ENCODE results near the gene PNMA6E. TPM values are rescaled to one million over a fixed set of nuclear protein-coding genes. Genes with fewer than 3 reads are reported as not detected.

PNMA6E gene
- total and polyA plus RNA-seq, 2 donors (not counting 1 experiment from before 2014, with no cell fraction given), result not detected

DNA sequence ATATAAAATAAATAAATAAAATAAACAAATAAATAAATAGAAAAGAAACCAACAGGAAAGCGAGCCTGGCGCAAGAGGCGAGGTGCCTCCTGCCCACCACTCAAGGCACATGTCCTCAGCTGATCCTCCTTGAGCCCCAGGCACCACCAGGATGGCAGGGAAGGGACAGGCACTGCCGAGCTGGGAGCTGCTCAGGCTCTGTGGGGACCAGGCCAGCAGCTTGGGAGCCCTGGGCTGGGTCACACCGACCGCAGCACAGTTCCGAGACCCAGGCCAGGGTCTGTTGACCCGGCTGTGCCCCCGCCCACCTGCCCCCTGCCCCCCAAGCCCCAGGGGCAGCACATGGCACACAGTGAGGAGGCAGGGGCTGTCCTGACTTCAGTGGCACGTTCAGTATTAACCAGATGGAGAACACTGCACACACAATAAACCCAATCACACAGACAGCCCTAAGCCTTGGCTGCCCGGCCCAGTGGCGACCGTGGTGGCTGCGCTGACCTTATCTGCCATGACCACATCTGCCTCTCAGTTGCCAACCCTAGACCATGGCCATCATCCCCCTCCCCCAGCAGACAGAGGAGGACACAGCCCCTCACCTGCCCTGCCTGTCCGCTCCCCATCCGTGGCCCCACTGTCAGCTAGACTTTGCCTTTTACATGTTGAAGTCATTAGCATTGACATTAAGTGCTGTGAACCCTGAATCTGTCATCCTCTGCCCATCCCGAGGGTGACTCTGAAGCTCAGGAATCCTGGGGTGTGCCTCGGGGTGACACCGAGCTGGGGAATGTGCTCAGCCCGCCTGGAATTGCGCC lies 47.6 kb upstream of the PNMA6E start:
- Mint-ChIP-seq H3K27ac (no peak overlapping the region), H3K4me1 (no peaks in the 10 kb centered on the region), H3K4me3 (no peak overlapping the region), H3K27me3 (no peaks in the 10 kb centered on the region), H3K9me3 (ENCODE audit: insufficient read depth) (no peaks in the 10 kb centered on the region)
- no peaks in the 10 kb centered on the region for H4K20me1 ChIP-seq (ENCODE audit: control insufficient read depth, insufficient read depth, low read length, poor library complexity, severe bottlenecking)
- H3K9ac ChIP-seq (ENCODE audit: low read length), result no peak overlapping the region
- ATAC-seq (ENCODE audit: low read depth) (no peak), DNase-seq (no peak)
- H3K4me1 ChIP-seq (ENCODE audit: control insufficient read depth in 2 of 2, insufficient read depth in 2 of 2, low read length in 2 of 2), result no peaks in the 10 kb centered on the region
- no peak overlapping the region for H3K27ac ChIP-seq (ENCODE audit: low read length in 2 of 2)
- no peak overlapping the region for H2AFZ ChIP-seq (ENCODE audit: insufficient read depth, low read depth, low read length, poor library complexity, severe bottlenecking)
- no peak for TF ChIP-seq EZH2 (IDR thresholded peaks at IDR 0.05; ENCODE audit: borderline replicate concordance, insufficient read depth, low read depth, low read length, poor library complexity, severe bottlenecking)
- TF ChIP-seq, protein P1, sequence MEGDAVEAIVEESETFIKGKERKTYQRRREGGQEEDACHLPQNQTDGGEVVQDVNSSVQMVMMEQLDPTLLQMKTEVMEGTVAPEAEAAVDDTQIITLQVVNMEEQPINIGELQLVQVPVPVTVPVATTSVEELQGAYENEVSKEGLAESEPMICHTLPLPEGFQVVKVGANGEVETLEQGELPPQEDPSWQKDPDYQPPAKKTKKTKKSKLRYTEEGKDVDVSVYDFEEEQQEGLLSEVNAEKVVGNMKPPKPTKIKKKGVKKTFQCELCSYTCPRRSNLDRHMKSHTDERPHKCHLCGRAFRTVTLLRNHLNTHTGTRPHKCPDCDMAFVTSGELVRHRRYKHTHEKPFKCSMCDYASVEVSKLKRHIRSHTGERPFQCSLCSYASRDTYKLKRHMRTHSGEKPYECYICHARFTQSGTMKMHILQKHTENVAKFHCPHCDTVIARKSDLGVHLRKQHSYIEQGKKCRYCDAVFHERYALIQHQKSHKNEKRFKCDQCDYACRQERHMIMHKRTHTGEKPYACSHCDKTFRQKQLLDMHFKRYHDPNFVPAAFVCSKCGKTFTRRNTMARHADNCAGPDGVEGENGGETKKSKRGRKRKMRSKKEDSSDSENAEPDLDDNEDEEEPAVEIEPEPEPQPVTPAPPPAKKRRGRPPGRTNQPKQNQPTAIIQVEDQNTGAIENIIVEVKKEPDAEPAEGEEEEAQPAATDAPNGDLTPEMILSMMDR (IDR thresholded peaks at IDR 0.05), result no peak
- H3K36me3 ChIP-seq (replicated peaks in 1 of 2; ENCODE audit: control extremely low read depth in 1 of 2, control insufficient read depth in 1 of 2, extremely low read depth in 1 of 2, insufficient read depth in 2 of 2, low read length in 1 of 2), result peaks cover 0 to 3% of the 10 kb centered on the region in 2 experiments
- no peak overlapping the region for H3K4me2 ChIP-seq (replicated peaks; ENCODE audit: low read depth, low read length, poor library complexity, severe bottlenecking)
- H3K9me3 ChIP-seq (ENCODE audit: control extremely low read depth in 1 of 3, control insufficient read depth in 2 of 3, insufficient read depth in 1 of 3, low read length in 2 of 3), result no peaks in the 10 kb centered on the region
- ChIA-PET CTCF (no interaction called here), POLR2A (no interaction called here)
- H3K27me3 ChIP-seq (replicated peaks in 1 of 4; ENCODE audit: control extremely low read depth in 1 of 4, control insufficient read depth in 3 of 4, insufficient read depth in 4 of 4, low read length in 3 of 4), result no peaks in the 10 kb centered on the region
- intact Hi-C loops (cut with micrococcal nuclease), result no loop called here
- 96% methylated on average over 13 of the region's 21 CpGs for WGBS (ENCODE audit: insufficient coverage)
- H3K4me3 ChIP-seq (ENCODE audit: control extremely low read depth in 1 of 5, extremely low read depth in 1 of 5, insufficient read depth in 1 of 5, low read depth in 2 of 5, low read length in 4 of 5), result no peak overlapping the region
- no peaks in the 10 kb centered on the region for H3K79me2 ChIP-seq (ENCODE audit: control insufficient read depth, insufficient read depth, low read length)

DNA sequence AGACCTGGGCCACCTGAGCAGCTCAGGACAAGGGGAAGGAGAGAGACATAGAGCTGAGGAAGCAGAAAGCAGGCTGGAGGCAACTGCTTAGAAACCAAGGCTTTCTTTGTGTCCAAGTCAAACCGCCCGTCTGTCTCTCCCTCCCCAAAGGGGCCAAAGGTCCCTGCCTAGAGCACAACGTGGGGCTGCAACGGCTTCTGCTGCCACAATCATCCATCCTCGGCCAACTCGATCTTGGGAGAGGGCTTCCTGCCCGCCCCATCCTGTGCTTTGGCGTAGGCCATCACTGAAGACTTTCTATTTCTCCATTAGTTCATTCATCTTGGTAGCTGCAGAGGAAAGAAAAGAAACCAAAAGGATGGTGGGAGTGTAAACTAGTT lies 46.4 kb upstream of the PNMA6E start:
- WGBS (ENCODE audit: insufficient coverage), result 100% methylated on average over 1 of the region's 8 CpGs
- Histone ChIP-seq H3K9me3 (ENCODE audit: control extremely low read depth in 1 of 3, control insufficient read depth in 2 of 3, insufficient read depth in 1 of 3, low read length in 2 of 3) (no peaks in the 10 kb centered on the region), H3K79me2 (ENCODE audit: control insufficient read depth, insufficient read depth, low read length) (no peaks in the 10 kb centered on the region), H3K4me1 (ENCODE audit: control insufficient read depth in 2 of 2, insufficient read depth in 2 of 2, low read length in 2 of 2) (no peaks in the 10 kb centered on the region), H3K27me3 (replicated peaks in 1 of 4; ENCODE audit: control extremely low read depth in 1 of 4, control insufficient read depth in 3 of 4, insufficient read depth in 4 of 4, low read length in 3 of 4) (no peaks in the 10 kb centered on the region), H3K4me2 (replicated peaks; ENCODE audit: low read depth, low read length, poor library complexity, severe bottlenecking) (no peak overlapping the region), H4K20me1 (ENCODE audit: control insufficient read depth, insufficient read depth, low read length, poor library complexity, severe bottlenecking) (no peaks in the 10 kb centered on the region), H2AFZ (ENCODE audit: insufficient read depth, low read depth, low read length, poor library complexity, severe bottlenecking) (no peak overlapping the region), H3K36me3 (replicated peaks in 1 of 2; ENCODE audit: control extremely low read depth in 1 of 2, control insufficient read depth in 1 of 2, extremely low read depth in 1 of 2, insufficient read depth in 2 of 2, low read length in 1 of 2) (peaks cover 0 to 3% of the 10 kb centered on the region in 2 experiments), H3K27ac (ENCODE audit: low read length in 2 of 2) (no peak overlapping the region), H3K9ac (ENCODE audit: low read length) (no peak overlapping the region), H3K4me3 (ENCODE audit: control extremely low read depth in 1 of 5, extremely low read depth in 1 of 5, insufficient read depth in 1 of 5, low read depth in 2 of 5, low read length in 4 of 5) (no peak overlapping the region)
- ATAC-seq (ENCODE audit: low read depth), result no peak
- no peaks in the 10 kb centered on the region for H3K9me3 Mint-ChIP-seq (ENCODE audit: insufficient read depth)
- H3K4me1 Mint-ChIP-seq, result no peaks in the 10 kb centered on the region
- intact Hi-C loops (cut with micrococcal nuclease), result no loop called here
- POLR2A ChIA-PET, result no interaction called here
- no peak overlapping the region for H3K27ac Mint-ChIP-seq
- no peaks in the 10 kb centered on the region for H3K27me3 Mint-ChIP-seq
- TF ChIP-seq, protein P1 (IDR thresholded peaks at IDR 0.05), result no peak
- TF ChIP-seq EZH2 (IDR thresholded peaks at IDR 0.05; ENCODE audit: borderline replicate concordance, insufficient read depth, low read depth, low read length, poor library complexity, severe bottlenecking), result no peak
- CTCF ChIA-PET, result no interaction called here
- DNase-seq, result no peak
- no peak overlapping the region for H3K4me3 Mint-ChIP-seq

Data from B cell (primary cell).